HG02885 (cell line): Measurements from ENCODE around the gene ACHE.
"Not testable (repeated sequence)": the region's sequence is repeated elsewhere in the genome, so short reads cannot be mapped to it uniquely, and the experiment has no call there.

Experiments used
- ATAC-seq: cut with Tn5 transposase; IDR thresholded peaks from one replicate; pipeline ENCODE4 v1.9.1; 2021; ENCODE audit warnings: mild to moderate bottlenecking; ENCODE audit not compliant: unreplicated experiment, poor library complexity

The ACHE gene

GRCh38 chr7:100865938-100866728 lies 29.6 kb downstream of the ACHE start:
- ATAC-seq: no peak

GRCh38 chr7:100865372-100865911 lies 30.2 kb downstream of the ACHE start:
- ATAC-seq: no peak

GRCh38 chr7:100864263-100864845 lies 31.3 kb downstream of the ACHE start:
- ATAC-seq: no peak

GRCh38 chr7:100863406-100863950 lies 32.2 kb downstream of the ACHE start:
- ATAC-seq: no peak

- ATAC-seq: no peak
Observed at GRCh38 chr7:100861616-100861985, 34.1 kb downstream of the ACHE start.

- no peak for ATAC-seq
Observed at GRCh38 chr7:100860702-100861615, 34.7 kb downstream of the ACHE start.

GRCh38 chr7:100859856-100860255 lies 35.8 kb downstream of the ACHE start:
- no peak for ATAC-seq

GRCh38 chr7:100856871-100857282 lies 38.8 kb downstream of the ACHE start:
- ATAC-seq: no peak

- no peak for ATAC-seq
Observed at GRCh38 chr7:100855515-100855914, 40.2 kb downstream of the ACHE start.

GRCh38 chr7:100854899-100855298 lies 40.8 kb downstream of the ACHE start:
- ATAC-seq: not testable (repeated sequence)

GRCh38 chr7:100854146-100854895 lies 41.4 kb downstream of the ACHE start:
- ATAC-seq: no peak

- ATAC-seq: peak; percentile 94
Observed at GRCh38 chr7:100852048-100852872, 43.4 kb downstream of the ACHE start, which contains the start of gene SLC12A9. TSS of gene SLC12A9 (plus strand) at chr7:100852713. CDS start at chr7:100854198, 1,485 bp downstream.

- ATAC-seq: no peak
Observed at GRCh38 chr7:100847360-100847759, 48.3 kb downstream of the ACHE start.

GRCh38 chr7:100840470-100841100 lies 55.1 kb downstream of the ACHE start:
- no peak for ATAC-seq
